GM12878 (cell line): ENCODE data around the gene ELK3.

Experiments
- BCL11A ChIP-seq: IDR thresholded peaks from 2 replicates; pipeline ENCODE4 v1.6.1; 2011; ENCODE audit warnings: low read depth, low read length
- CHD2 ChIP-seq: IDR thresholded peaks from 2 replicates; pipeline ENCODE4 v1.6.1; 2011; ENCODE audit warnings: low read depth, low read length, improper control_type of control experiment, borderline replicate concordance
- E2F4 ChIP-seq: IDR thresholded peaks from 2 replicates; pipeline ENCODE4 v1.6.1; 2012; ENCODE audit warnings: low read depth, low read length, improper control_type of control experiment
- EP300 ChIP-seq, 2 experiments: fragments of 150-350 bp in 1 of 2; IDR thresholded peaks; 2 replicates each; pipeline ENCODE4 v1.6.1; 2011 to 2012; ENCODE audit warnings: low read depth in 2 of 2, low read length in 2 of 2, borderline replicate concordance in 1 of 2, improper control_type of control experiment in 1 of 2, inconsistent platforms in 1 of 2; ENCODE audit not compliant: control insufficient read depth in 1 of 2
- MXI1 ChIP-seq: fragments of 150-350 bp; IDR thresholded peaks from 2 replicates; pipeline ENCODE4 v1.6.1; 2011; ENCODE audit warnings: low read depth, mild to moderate bottlenecking, inconsistent platforms, low read length, improper control_type of control experiment
- PML ChIP-seq: IDR thresholded peaks from 2 replicates; pipeline ENCODE4 v1.6.1; 2012; ENCODE audit warnings: low read length, inconsistent platforms
- POLR2A ChIP-seq: IDR thresholded peaks from 2 replicates; pipeline ENCODE4 v1.6.1; 2011; ENCODE audit warnings: low read depth, mild to moderate bottlenecking, low read length
- RFX5 ChIP-seq: IDR thresholded peaks from 2 replicates; pipeline ENCODE4 v1.6.1; 2011; ENCODE audit warnings: low read depth, low read length, improper control_type of control experiment
- SUZ12 ChIP-seq: fragments of 200-600 bp; sonication (generic); IDR thresholded peaks from one replicate; pipeline ENCODE4 v1.6.1; 2018; ENCODE audit warnings: antibody characterized with exemption, mild to moderate bottlenecking; ENCODE audit not compliant: unreplicated experiment
- TBL1XR1 ChIP-seq: IDR thresholded peaks from 2 replicates; pipeline ENCODE4 v1.6.1; 2012; ENCODE audit warnings: low read depth, low read length, improper control_type of control experiment
- YY1 ChIP-seq: IDR thresholded peaks from 2 replicates; pipeline ENCODE4 v1.6.1; 2011; ENCODE audit warnings: low read depth, mild to moderate bottlenecking, low read length
- ZZZ3 ChIP-seq: IDR thresholded peaks from 2 replicates; pipeline ENCODE4 v1.6.1; 2011; ENCODE audit warnings: low read depth; ENCODE audit not compliant: control insufficient read depth, insufficient read length
- TF ChIP-seq, protein P1 (sequence below), 3 experiments: IDR thresholded peaks in 2 of 3; conservative IDR thresholded peaks in 1 of 3; 2 replicates each; pipeline ENCODE4 v1.5.1; 2011; ENCODE audit warnings: low read depth in 3 of 3, low read length in 3 of 3, mild to moderate bottlenecking in 3 of 3, control low read depth in 2 of 3, moderate library complexity in 2 of 3, inconsistent platforms in 1 of 3, mixed read lengths in 1 of 3; ENCODE audit not compliant: control insufficient read depth in 2 of 3, insufficient read depth in 1 of 3; ENCODE audit errors: extremely low read depth in 1 of 3
- TF ChIP-seq, protein P2 (sequence below): IDR thresholded peaks from 2 replicates; pipeline ENCODE4 v1.6.1; 2011; ENCODE audit warnings: low read depth, low read length, improper control_type of control experiment, borderline replicate concordance

DNA sequence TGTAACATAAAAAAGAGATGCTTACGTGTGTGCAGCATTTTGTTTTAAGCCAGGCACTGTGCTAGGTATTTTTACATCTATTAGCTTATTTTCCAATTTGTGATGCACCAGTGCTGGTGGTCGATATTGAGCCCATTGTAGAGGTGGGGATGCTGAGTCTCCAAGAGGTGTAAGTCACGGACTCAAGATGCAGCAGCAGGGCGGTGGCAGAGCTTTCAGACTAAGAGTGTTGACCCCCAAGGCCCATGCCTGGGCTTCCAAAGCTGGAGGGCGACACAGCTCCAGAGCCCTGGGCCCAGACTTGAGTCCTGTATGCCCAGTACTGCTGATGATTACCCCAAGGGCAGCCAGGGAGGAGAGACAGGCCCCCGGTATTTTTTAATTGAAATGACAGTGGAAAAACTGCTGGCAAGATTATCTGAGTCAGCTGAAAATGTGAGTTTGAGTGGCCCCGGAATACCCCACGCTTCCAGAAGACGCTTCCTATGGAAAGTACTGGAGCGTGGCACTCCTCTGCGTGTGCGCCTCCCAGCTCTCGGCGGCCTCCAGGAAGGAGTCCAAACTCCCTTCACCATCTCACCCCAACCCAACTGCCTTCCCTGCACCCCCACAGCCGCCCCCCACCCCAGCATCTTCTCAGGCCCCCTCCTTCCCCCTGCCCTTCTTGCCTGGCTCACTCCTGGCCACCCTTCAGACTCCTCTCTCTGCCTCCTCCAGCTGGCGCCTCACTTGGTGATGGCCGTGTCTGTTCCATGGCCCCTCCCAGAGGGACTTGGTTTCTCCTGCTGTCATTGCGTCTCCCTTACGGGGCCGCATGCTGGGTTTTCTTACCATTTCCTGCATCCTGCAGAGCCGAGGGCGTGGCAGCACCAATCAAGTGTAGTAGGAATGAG is 40.7 kb downstream of the ELK3 start:
- no peak for TF ChIP-seq RFX5
- TF ChIP-seq MXI1: no peak
- no peak for TF ChIP-seq POLR2A
- no peak for TF ChIP-seq EP300 (IDR thresholded peaks at IDR 0.05; ENCODE audit: borderline replicate concordance in 1 of 2, control insufficient read depth in 1 of 2, low read depth in 2 of 2, low read length in 2 of 2)
- TF ChIP-seq YY1: no peak
- TF ChIP-seq PML: no peak
- no peak for TF ChIP-seq CHD2
- TF ChIP-seq TBL1XR1: no peak
- TF ChIP-seq E2F4: no peak
- TF ChIP-seq ZZZ3: no peak
- TF ChIP-seq, protein P1, sequence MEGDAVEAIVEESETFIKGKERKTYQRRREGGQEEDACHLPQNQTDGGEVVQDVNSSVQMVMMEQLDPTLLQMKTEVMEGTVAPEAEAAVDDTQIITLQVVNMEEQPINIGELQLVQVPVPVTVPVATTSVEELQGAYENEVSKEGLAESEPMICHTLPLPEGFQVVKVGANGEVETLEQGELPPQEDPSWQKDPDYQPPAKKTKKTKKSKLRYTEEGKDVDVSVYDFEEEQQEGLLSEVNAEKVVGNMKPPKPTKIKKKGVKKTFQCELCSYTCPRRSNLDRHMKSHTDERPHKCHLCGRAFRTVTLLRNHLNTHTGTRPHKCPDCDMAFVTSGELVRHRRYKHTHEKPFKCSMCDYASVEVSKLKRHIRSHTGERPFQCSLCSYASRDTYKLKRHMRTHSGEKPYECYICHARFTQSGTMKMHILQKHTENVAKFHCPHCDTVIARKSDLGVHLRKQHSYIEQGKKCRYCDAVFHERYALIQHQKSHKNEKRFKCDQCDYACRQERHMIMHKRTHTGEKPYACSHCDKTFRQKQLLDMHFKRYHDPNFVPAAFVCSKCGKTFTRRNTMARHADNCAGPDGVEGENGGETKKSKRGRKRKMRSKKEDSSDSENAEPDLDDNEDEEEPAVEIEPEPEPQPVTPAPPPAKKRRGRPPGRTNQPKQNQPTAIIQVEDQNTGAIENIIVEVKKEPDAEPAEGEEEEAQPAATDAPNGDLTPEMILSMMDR (IDR thresholded peaks at IDR 0.05 in 2 of 3, conservative IDR thresholded peaks at IDR 0.05 in 1 of 3; ENCODE audit: control insufficient read depth in 2 of 3, extremely low read depth in 1 of 3, insufficient read depth in 1 of 3, low read depth in 3 of 3, low read length in 3 of 3): no peak
- TF ChIP-seq, protein P2, sequence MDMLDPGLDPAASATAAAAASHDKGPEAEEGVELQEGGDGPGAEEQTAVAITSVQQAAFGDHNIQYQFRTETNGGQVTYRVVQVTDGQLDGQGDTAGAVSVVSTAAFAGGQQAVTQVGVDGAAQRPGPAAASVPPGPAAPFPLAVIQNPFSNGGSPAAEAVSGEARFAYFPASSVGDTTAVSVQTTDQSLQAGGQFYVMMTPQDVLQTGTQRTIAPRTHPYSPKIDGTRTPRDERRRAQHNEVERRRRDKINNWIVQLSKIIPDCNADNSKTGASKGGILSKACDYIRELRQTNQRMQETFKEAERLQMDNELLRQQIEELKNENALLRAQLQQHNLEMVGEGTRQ: no peak
- TF ChIP-seq BCL11A: no peak
- no peak for TF ChIP-seq SUZ12
